NCI-H2171 treated with DMSO at 0.1 percent for 48 hours (cell line): ENCODE data around the gene SIGLEC15.

Experiments used
- DNase-seq: peaks from one replicate; lab custom pipeline; 2025; lab: John Stamatoyannopoulos, UW

The SIGLEC15 gene

GRCh38 chr18:45879681-45880655 is 54.5 kb downstream of the SIGLEC15 start:
- DNase-seq, result peak; percentile 55

GRCh38 chr18:45880876-45881558 is 55.5 kb downstream of the SIGLEC15 start:
- DNase-seq, result no peak

GRCh38 chr18:45887585-45887984 is 62.1 kb downstream of the SIGLEC15 start:
- no peak for DNase-seq

- DNase-seq, result no peak
These were observed 64.1 kb downstream of the SIGLEC15 start for GRCh38 chr18:45889419-45890064.

GRCh38 chr18:45890606-45891005 is 65.1 kb downstream of the SIGLEC15 start:
- no peak for DNase-seq

GRCh38 chr18:45891806-45892205 is 66.3 kb downstream of the SIGLEC15 start:
- no peak for DNase-seq
